HG03066 (cell line): ENCODE measurements around the gene SNX4.

Experiments used
- ATAC-seq: cut with Tn5 transposase; IDR thresholded peaks from one replicate; pipeline ENCODE4 v1.9.1; 2021; ENCODE audit warnings: low read depth; ENCODE audit not compliant: unreplicated experiment

Gene SNX4

GRCh38 chr3:125470671-125471070, 49.3 kb downstream of the SNX4 start:
- ATAC-seq: no peak

- ATAC-seq: no peak
These were observed 57.2 kb downstream of the SNX4 start for GRCh38 chr3:125462722-125463299.

- no peak for ATAC-seq
These were observed 58.1 kb downstream of the SNX4 start for GRCh38 chr3:125461896-125462295.

- no peak for ATAC-seq
These were observed 59.8 kb downstream of the SNX4 start for GRCh38 chr3:125460233-125460632.

- ATAC-seq: no peak
These were observed 76.1 kb downstream of the SNX4 start for GRCh38 chr3:125443923-125444322.

GRCh38 chr3:125442506-125442905, 77.5 kb downstream of the SNX4 start:
- no peak for ATAC-seq

GRCh38 chr3:125440970-125441369, 79.0 kb downstream of the SNX4 start:
- ATAC-seq: no peak

GRCh38 chr3:125440559-125440955, 79.4 kb downstream of the SNX4 start:
- no peak for ATAC-seq

GRCh38 chr3:125437631-125438435, 82.2 kb downstream of the SNX4 start:
- ATAC-seq: no peak

- no peak for ATAC-seq
These were observed 83.1 kb downstream of the SNX4 start for GRCh38 chr3:125436921-125437320.

GRCh38 chr3:125435231-125435630, 84.8 kb downstream of the SNX4 start:
- no peak for ATAC-seq

- no peak for ATAC-seq
These were observed 85.4 kb downstream of the SNX4 start for GRCh38 chr3:125434582-125435011.

GRCh38 chr3:125433611-125434041, 86.4 kb downstream of the SNX4 start:
- no peak for ATAC-seq

- no peak for ATAC-seq
These were observed 86.9 kb downstream of the SNX4 start for GRCh38 chr3:125433091-125433534.

- no peak for ATAC-seq
These were observed 87.9 kb downstream of the SNX4 start for GRCh38 chr3:125431912-125432790.

- ATAC-seq: no peak
These were observed 88.6 kb downstream of the SNX4 start for GRCh38 chr3:125431391-125431790.

GRCh38 chr3:125428216-125428830, 91.7 kb downstream of the SNX4 start:
- no peak for ATAC-seq

GRCh38 chr3:125418306-125418705, 101.7 kb downstream of the SNX4 start:
- no peak for ATAC-seq

- ATAC-seq: no peak
These were observed 103.8 kb downstream of the SNX4 start for GRCh38 chr3:125416235-125416634.

GRCh38 chr3:125414669-125415068, 105.3 kb downstream of the SNX4 start:
- no peak for ATAC-seq

- ATAC-seq: no peak
These were observed 109.1 kb downstream of the SNX4 start for GRCh38 chr3:125410922-125411321.
